GM12878 (cell line): ENCODE measurements around the gene HOXC12. TPM values are rescaled to one million over a fixed set of nuclear protein-coding genes. Genes with fewer than 3 reads are reported as not detected.

Experiments used
- ASH2L ChIP-seq: fragments of 300-600, 200-600 bp; sonication (generic); IDR thresholded peaks from 2 replicates; pipeline ENCODE4 v1.6.1; 2017; ENCODE audit warnings: low read depth, mild to moderate bottlenecking, borderline replicate concordance
- CHD4 ChIP-seq: fragments of 200-600 bp; sonication (generic); IDR thresholded peaks from 2 replicates; pipeline ENCODE4 v1.6.1; 2016; ENCODE audit warnings: mild to moderate bottlenecking
- GABPA ChIP-seq: IDR thresholded peaks from 2 replicates; pipeline ENCODE4 v1.6.1; 2014; ENCODE audit warnings: antibody characterized with exemption, low read depth, mild to moderate bottlenecking, inconsistent platforms
- GATAD2B ChIP-seq: fragments of 450-650 bp; conservative IDR thresholded peaks from 2 replicates; pipeline ENCODE4 v1.6.1; 2017; ENCODE audit warnings: low read depth, mild to moderate bottlenecking, moderate library complexity
- NFYB ChIP-seq: IDR thresholded peaks from 2 replicates; pipeline ENCODE4 v1.6.1; 2011; ENCODE audit warnings: low read depth, mild to moderate bottlenecking, low read length, improper control_type of control experiment, moderate library complexity; ENCODE audit not compliant: insufficient read depth
- RAD21 ChIP-seq: IDR thresholded peaks from 2 replicates; pipeline ENCODE4 v1.6.1; 2011; ENCODE audit warnings: mild to moderate bottlenecking, low read depth, low read length, moderate library complexity; ENCODE audit not compliant: insufficient read depth
- RFX5 ChIP-seq: IDR thresholded peaks from 2 replicates; pipeline ENCODE4 v1.6.1; 2011; ENCODE audit warnings: low read depth, low read length, improper control_type of control experiment
- WRNIP1 ChIP-seq: IDR thresholded peaks from 2 replicates; pipeline ENCODE4 v1.6.1; 2011; ENCODE audit warnings: low read depth, low read length, improper control_type of control experiment, borderline replicate concordance
- polyA plus RNA-seq, 11 experiments: library from polyadenylated mRNA; depleted of rRNA in 4 of 11; unstranded in 6 of 11; stranded (reverse) in 5 of 11; fragments of >200 nt; fragmentation: Nextera tagmentation in 4 of 11; fragmentation: Illumina TruSeq in 1 of 11; extraction: Ambion mirVana in 4 of 11; extraction: Trizol in 1 of 11; gene quantifications; 1 replicate in 1 of 11; 2 replicates in 10 of 11; pipeline versions ENCODE4 v1.2.1 to v1.2.3, GENCODE V29; 2011 to 2016; ENCODE audit warnings: inconsistent platforms in 2 of 11, missing spikeins in 2 of 11, low read depth in 1 of 11
- total RNA-seq, 4 experiments: library from RNA; depleted of rRNA in 3 of 4; stranded (reverse); fragments of >200 nt in 3 of 4; fragmentation: Illumina TruSeq in 1 of 4; extraction: Trizol in 1 of 4; gene quantifications; 2 replicates each; pipeline versions ENCODE4 v1.2.1 to v1.2.3, GENCODE V29; 2013 to 2021
- TF ChIP-seq, protein P1 (sequence below): fragments of 450-650 bp; IDR thresholded peaks from 2 replicates; pipeline ENCODE4 v1.6.1; 2016; ENCODE audit warnings: mild to moderate bottlenecking
- TF ChIP-seq, protein P2 (sequence below): IDR thresholded peaks from 2 replicates; pipeline ENCODE4 v1.6.1; 2012; ENCODE audit warnings: low read depth, low read length, improper control_type of control experiment
- TF ChIP-seq, protein P3 (sequence below): IDR thresholded peaks from 2 replicates; pipeline ENCODE4 v1.6.1; 2011; ENCODE audit warnings: borderline replicate concordance, low read depth, mild to moderate bottlenecking, moderate library complexity, mixed read lengths, low read length; ENCODE audit not compliant: insufficient read depth; ENCODE audit errors: extremely low read length
- TF ChIP-seq, protein P4 (sequence below): IDR thresholded peaks from 2 replicates; pipeline ENCODE4 v1.6.1; 2011; ENCODE audit warnings: mild to moderate bottlenecking, low read depth, low read length, moderate library complexity; ENCODE audit not compliant: insufficient replicate concordance

Gene HOXC12
- total and polyA plus RNA-seq, 10 of the 15 experiments (the other 5 are each of a cell fraction or from before 2014, with no cell fraction given) = not detected

DNA sequence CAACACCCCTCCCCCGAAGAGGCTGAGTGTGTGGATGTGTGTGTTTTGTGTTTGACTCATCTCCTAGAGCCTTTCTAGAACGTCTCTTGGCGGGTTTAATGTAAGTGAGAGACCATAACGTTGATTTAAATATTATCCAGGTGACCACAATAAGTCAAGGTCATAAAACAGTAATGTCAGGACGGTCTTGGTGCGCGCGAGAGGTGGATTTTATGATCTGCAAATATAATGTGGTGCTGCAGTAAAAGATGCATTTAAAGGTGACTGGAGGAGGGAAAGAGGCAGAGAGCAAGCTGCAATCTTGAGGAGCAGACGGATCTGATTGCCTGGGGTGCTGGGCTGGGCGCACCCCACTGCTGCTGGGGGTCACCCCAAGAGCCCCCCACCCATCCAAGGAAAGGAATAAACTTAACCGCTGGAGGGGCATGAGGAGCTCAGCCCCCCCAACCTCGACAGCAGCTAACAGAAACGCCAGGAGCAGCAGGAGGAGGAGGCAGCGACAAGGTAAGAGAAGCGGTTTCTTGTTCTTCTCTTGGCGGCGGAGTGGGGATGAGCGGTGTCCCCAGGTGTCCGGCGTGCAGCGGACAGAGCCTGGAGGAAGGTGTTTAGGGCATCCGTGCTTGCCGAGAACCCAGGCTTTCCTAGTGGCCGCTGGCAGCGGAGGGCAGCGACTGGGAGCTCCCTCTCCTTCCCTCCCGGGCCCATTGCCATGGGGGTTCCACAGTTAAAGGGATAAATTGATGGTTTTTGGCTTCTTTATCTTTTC, 35.8 kb downstream of the HOXC12 start (continued):
- TF ChIP-seq, protein P1, sequence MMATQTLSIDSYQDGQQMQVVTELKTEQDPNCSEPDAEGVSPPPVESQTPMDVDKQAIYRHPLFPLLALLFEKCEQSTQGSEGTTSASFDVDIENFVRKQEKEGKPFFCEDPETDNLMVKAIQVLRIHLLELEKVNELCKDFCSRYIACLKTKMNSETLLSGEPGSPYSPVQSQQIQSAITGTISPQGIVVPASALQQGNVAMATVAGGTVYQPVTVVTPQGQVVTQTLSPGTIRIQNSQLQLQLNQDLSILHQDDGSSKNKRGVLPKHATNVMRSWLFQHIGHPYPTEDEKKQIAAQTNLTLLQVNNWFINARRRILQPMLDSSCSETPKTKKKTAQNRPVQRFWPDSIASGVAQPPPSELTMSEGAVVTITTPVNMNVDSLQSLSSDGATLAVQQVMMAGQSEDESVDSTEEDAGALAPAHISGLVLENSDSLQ = no peak
- TF ChIP-seq CHD4 (no peak), GABPA (no peak), GATAD2B (no peak), ASH2L (no peak), WRNIP1 (no peak), RFX5 (no peak), NFYB (no peak), RAD21 (no peak)
- TF ChIP-seq, protein P2, sequence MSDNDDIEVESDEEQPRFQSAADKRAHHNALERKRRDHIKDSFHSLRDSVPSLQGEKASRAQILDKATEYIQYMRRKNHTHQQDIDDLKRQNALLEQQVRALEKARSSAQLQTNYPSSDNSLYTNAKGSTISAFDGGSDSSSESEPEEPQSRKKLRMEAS = no peak
- TF ChIP-seq, protein P3, sequence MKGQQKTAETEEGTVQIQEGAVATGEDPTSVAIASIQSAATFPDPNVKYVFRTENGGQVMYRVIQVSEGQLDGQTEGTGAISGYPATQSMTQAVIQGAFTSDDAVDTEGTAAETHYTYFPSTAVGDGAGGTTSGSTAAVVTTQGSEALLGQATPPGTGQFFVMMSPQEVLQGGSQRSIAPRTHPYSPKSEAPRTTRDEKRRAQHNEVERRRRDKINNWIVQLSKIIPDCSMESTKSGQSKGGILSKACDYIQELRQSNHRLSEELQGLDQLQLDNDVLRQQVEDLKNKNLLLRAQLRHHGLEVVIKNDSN = no peak
- TF ChIP-seq, protein P4, sequence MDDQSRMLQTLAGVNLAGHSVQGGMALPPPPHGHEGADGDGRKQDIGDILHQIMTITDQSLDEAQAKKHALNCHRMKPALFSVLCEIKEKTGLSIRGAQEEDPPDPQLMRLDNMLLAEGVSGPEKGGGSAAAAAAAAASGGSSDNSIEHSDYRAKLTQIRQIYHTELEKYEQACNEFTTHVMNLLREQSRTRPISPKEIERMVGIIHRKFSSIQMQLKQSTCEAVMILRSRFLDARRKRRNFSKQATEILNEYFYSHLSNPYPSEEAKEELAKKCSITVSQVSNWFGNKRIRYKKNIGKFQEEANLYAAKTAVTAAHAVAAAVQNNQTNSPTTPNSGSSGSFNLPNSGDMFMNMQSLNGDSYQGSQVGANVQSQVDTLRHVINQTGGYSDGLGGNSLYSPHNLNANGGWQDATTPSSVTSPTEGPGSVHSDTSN = no peak
